ENCODE measurements around the gene POLN. TPM values are rescaled to one million over a fixed set of nuclear protein-coding genes. Genes with fewer than 3 reads are reported as not detected.

The POLN gene
- total and polyA plus RNA-seq, 2 of the 4 experiments (the other 2 are of a cell fraction), result 0.63 to 0.72 TPM

GRCh38 chr4:2273221-2273620 is 31.3 kb upstream of the POLN start:
- H3K4me2 ChIP-seq (ENCODE audit: low read depth, low read length), result no peak overlapping the region
- H2BK120ac ChIP-seq (ENCODE audit: low read depth, low read length), result no peak overlapping the region
- no peak overlapping the region for H3K18ac ChIP-seq (ENCODE audit: low read depth, low read length)
- no peaks in the 10 kb centered on the region for H3K36me3 ChIP-seq (ENCODE audit: control insufficient read depth, insufficient read depth, low read length)
- ChIA-PET CTCF (no interaction called here), POLR2A (ENCODE audit: unreplicated experiment) (no interaction called here)
- no peak overlapping the region for H2BK5ac ChIP-seq (ENCODE audit: low read depth, low read length, poor library complexity, severe bottlenecking)
- TF ChIP-seq MXI1 (IDR thresholded peaks at IDR 0.05; ENCODE audit: borderline replicate concordance, low read depth, low read length) (no peak), RCOR1 (IDR thresholded peaks at IDR 0.05; ENCODE audit: insufficient replicate concordance, low read length) (no peak), USF2 (IDR thresholded peaks at IDR 0.05; ENCODE audit: low read depth, low read length) (no peak), CHD1 (IDR thresholded peaks at IDR 0.05; ENCODE audit: low read depth, low read length) (no peak), ELK1 (IDR thresholded peaks at IDR 0.05; ENCODE audit: borderline replicate concordance, low read depth, low read length) (no peak)
- H3K27me3 ChIP-seq (ENCODE audit: control insufficient read depth, insufficient read depth, low read length), result peaks cover 2% of the 10 kb centered on the region; the same call in 1 of the 2 replicates
- H3K14ac ChIP-seq (replicated peaks; ENCODE audit: low read depth, low read length), result no peak overlapping the region
- no peak overlapping the region for H3K4me3 ChIP-seq (ENCODE audit: insufficient read depth, low read depth, low read length)
- WGBS, 2 experiments (ENCODE audit: extremely low coverage in 2 of 2, insufficient read length in 1 of 2), result 80% methylated on average over 4 of the region's 15 CpGs; no CpG with 5 or more reads in 1 of the 2 experiments
- ATAC-seq (ENCODE audit: low read depth), result no peak
- no peak overlapping the region for H3K9ac ChIP-seq (ENCODE audit: low read depth, low read length)
- no peak overlapping the region for H2AK9ac ChIP-seq (replicated peaks; ENCODE audit: low read depth, low read length, poor library complexity)
- no peaks in the 10 kb centered on the region for H4K20me1 ChIP-seq (ENCODE audit: insufficient read depth, low read length)
- no TSS peak for BruUV-seq (replicated peaks)
- no peak overlapping the region for H2AFZ ChIP-seq (replicated peaks; ENCODE audit: low read length, poor library complexity)
- no peak overlapping the region for H2BK20ac ChIP-seq (ENCODE audit: low read depth, low read length)
- no peak overlapping the region for H4K8ac ChIP-seq (ENCODE audit: low read depth in 2 of 2, low read length in 2 of 2)
- H3K4ac ChIP-seq (ENCODE audit: low read depth, low read length), result no peak overlapping the region
- no peak overlapping the region for H2AK5ac ChIP-seq (ENCODE audit: low read depth, low read length)
- no peak overlapping the region for H3K23ac ChIP-seq (ENCODE audit: low read depth, low read length)
- H3K4me1 ChIP-seq (ENCODE audit: control insufficient read depth, insufficient read depth, low read length), result no peaks in the 10 kb centered on the region; the same call in 1 of the 2 replicates
- no peak overlapping the region for H3K56ac ChIP-seq (ENCODE audit: extremely low read depth, insufficient read depth, low read length)
- no peak for DNase-seq
- intact Hi-C loops (cut with micrococcal nuclease), result no loop called here
- in situ Hi-C loops (cut with MboI; ENCODE audit: low sequenced_read_pairs), result no loop called here
- H4K91ac ChIP-seq (ENCODE audit: insufficient read depth, low read depth, low read length), result no peak overlapping the region
- no peaks in the 10 kb centered on the region for H3K9me3 ChIP-seq (ENCODE audit: control insufficient read depth, insufficient read depth, low read length)
- H3K27ac ChIP-seq (ENCODE audit: insufficient read depth, low read length), result no peak overlapping the region
- no peak overlapping the region for H4K5ac ChIP-seq (ENCODE audit: low read depth, low read length)
- H3K79me1 ChIP-seq (ENCODE audit: low read depth in 1 of 2, low read length in 2 of 2), result no peaks in the 10 kb centered on the region
- H3K9me1 ChIP-seq (ENCODE audit: insufficient read depth, low read length), result no peaks in the 10 kb centered on the region
- dilution Hi-C loops (cut with HindIII; ENCODE audit: low sequenced_read_pairs, unreplicated experiment), result no loop called here
- no peak overlapping the region for H2BK15ac ChIP-seq (ENCODE audit: low read depth, low read length)

Data from IMR-90 (cell line).